Neural cell (in vitro differentiated cells): ENCODE measurements around the gene TREML1. TPM values are rescaled to one million over a fixed set of nuclear protein-coding genes. Genes with fewer than 3 reads are reported as not detected.

Experiments
- H2AFZ ChIP-seq: fragments of 200-600, 300-800 bp; sonication (generic), shearing (Covaris generic); 2 replicates; pipeline ENCODE4 v1.6.0; 2014; ENCODE audit warnings: low read depth, mild to moderate bottlenecking, antibody characterized with exemption, low read length, moderate library complexity
- H3F3A ChIP-seq: fragments of 200-600 bp; shearing (Covaris generic); 2 replicates; pipeline ENCODE4 v1.6.1; 2016; ENCODE audit warnings: mild to moderate bottlenecking, moderate library complexity, mixed read lengths, antibody characterized with exemption, low read length; ENCODE audit not compliant: insufficient read depth, poor library complexity, severe bottlenecking
- H3K27ac ChIP-seq: fragments of 200-600, 300-800 bp; sonication (generic), shearing (Covaris generic); 2 replicates; pipeline ENCODE4 v1.5.1; 2014; ENCODE audit warnings: mild to moderate bottlenecking, low read length, moderate library complexity
- H3K27me3 ChIP-seq: fragments of 300-800, 200-600 bp; sonication (generic), shearing (Covaris generic); 2 replicates; pipeline ENCODE4 v1.6.0; 2014; ENCODE audit warnings: mild to moderate bottlenecking, low read depth, low read length, moderate library complexity; ENCODE audit not compliant: insufficient read depth
- H3K36me3 ChIP-seq: fragments of 300-800, 200-600 bp; sonication (generic), shearing (Covaris generic); 2 replicates; pipeline ENCODE4 v1.5.1; 2014; ENCODE audit warnings: mild to moderate bottlenecking, antibody characterized with exemption, low read length, moderate library complexity; ENCODE audit not compliant: insufficient read depth
- H3K4me2 ChIP-seq: fragments of 300-800, 200-600 bp; sonication (generic), shearing (Covaris generic); 2 replicates; pipeline ENCODE4 v1.6.0; 2014; ENCODE audit warnings: mild to moderate bottlenecking, low read length
- H3K4me3 ChIP-seq: fragments of 300-800, 200-600 bp; sonication (generic), shearing (Covaris generic); 2 replicates; pipeline ENCODE4 v1.5.1; 2014; ENCODE audit warnings: mild to moderate bottlenecking, low read length, moderate library complexity
- H3K79me2 ChIP-seq: fragments of 200-600 bp; shearing (Covaris generic); replicated peaks from 2 replicates; pipeline ENCODE4 v1.6.0; 2014; ENCODE audit warnings: mild to moderate bottlenecking, low read length, moderate library complexity; ENCODE audit not compliant: insufficient read depth
- H3K9ac ChIP-seq: fragments of 300-800, 200-600 bp; sonication (generic), shearing (Covaris generic); 2 replicates; pipeline ENCODE4 v1.6.1; 2016; ENCODE audit warnings: mild to moderate bottlenecking, low read length, mixed read lengths
- H3K9me2 ChIP-seq: fragments of 200-600 bp; shearing (Covaris generic); 2 replicates; pipeline ENCODE4 v1.6.1; 2016; ENCODE audit warnings: mild to moderate bottlenecking, low read length, mixed read lengths; ENCODE audit not compliant: insufficient read depth
- H3K9me3 ChIP-seq: fragments of 200-600, 300-800 bp; sonication (generic), shearing (Covaris generic); 2 replicates; pipeline ENCODE4 v1.6.1; 2016; ENCODE audit warnings: mild to moderate bottlenecking, mixed run types, low read length, moderate library complexity, mixed read lengths
- H4K20me1 ChIP-seq: fragments of 200-600 bp; shearing (Covaris generic); 2 replicates; pipeline ENCODE4 v1.6.1; 2016; ENCODE audit warnings: mild to moderate bottlenecking, mixed run types; ENCODE audit not compliant: insufficient read depth
- EP300 ChIP-seq: fragments of 450-650 bp; conservative IDR thresholded peaks from 2 replicates; pipeline ENCODE4 v1.6.1; 2014; ENCODE audit warnings: antibody characterized with exemption, mild to moderate bottlenecking, moderate library complexity; ENCODE audit not compliant: poor library complexity, severe bottlenecking
- EZH2 ChIP-seq: fragments of 200-600, 300-800 bp; shearing (Covaris generic), sonication (generic); IDR thresholded peaks from 2 replicates; pipeline ENCODE4 v1.6.1; 2014; ENCODE audit warnings: antibody characterized with exemption, low read length, borderline replicate concordance, mild to moderate bottlenecking; ENCODE audit not compliant: insufficient read depth, poor library complexity, severe bottlenecking
- MXI1 ChIP-seq: fragments of 450-650 bp; conservative IDR thresholded peaks from 2 replicates; pipeline ENCODE4 v1.6.1; 2014; ENCODE audit warnings: antibody characterized with exemption, mild to moderate bottlenecking; ENCODE audit not compliant: poor library complexity, severe bottlenecking
- POLR2AphosphoS5 ChIP-seq: IDR thresholded peaks from 2 replicates; pipeline ENCODE4 v1.6.1; 2012
- RAD21 ChIP-seq: fragments of 450-650 bp; conservative IDR thresholded peaks from 2 replicates; pipeline ENCODE4 v1.6.1; 2014; ENCODE audit warnings: antibody characterized with exemption, mild to moderate bottlenecking, moderate library complexity
- SMC3 ChIP-seq: fragments of 450-650 bp; conservative IDR thresholded peaks from 2 replicates; pipeline ENCODE4 v1.6.1; 2014; ENCODE audit warnings: antibody characterized with exemption, mild to moderate bottlenecking, moderate library complexity; ENCODE audit not compliant: poor library complexity
- TAF1 ChIP-seq: IDR thresholded peaks from 2 replicates; pipeline ENCODE4 v1.6.1; 2012; ENCODE audit warnings: low read depth
- polyA plus RNA-seq: library from polyadenylated mRNA; depleted of rRNA; stranded (reverse); fragments of >200 nt; gene quantifications from 2 replicates; pipeline ENCODE4 v1.2.3, GENCODE V29; 2014
- TF ChIP-seq, protein P1 (sequence below): fragments of 450-650 bp; IDR thresholded peaks from 2 replicates; pipeline ENCODE4 v1.5.1; 2014; ENCODE audit warnings: antibody characterized with exemption, mild to moderate bottlenecking, moderate library complexity; ENCODE audit not compliant: poor library complexity, severe bottlenecking
- TF ChIP-seq, protein P2 (sequence below): IDR thresholded peaks from 2 replicates; pipeline ENCODE4 v1.6.1; 2012; ENCODE audit warnings: borderline replicate concordance

Gene TREML1
- polyA plus RNA-seq, 1 donor from 2014 or later, result not detected

GRCh38 chr6:41136911-41137310, 17.2 kb downstream of the TREML1 start:
- Histone ChIP-seq H3K9me3 (no peaks in the 10 kb centered on the region), H3K27ac (no peak overlapping the region), H2AFZ (no peak overlapping the region), H3K36me3 (no peaks in the 10 kb centered on the region), H3K9me2 (no peaks in the 10 kb centered on the region), H3K27me3 (no peaks in the 10 kb centered on the region), H3K4me2 (no peak overlapping the region), H4K20me1 (no peaks in the 10 kb centered on the region), H3K4me3 (no peak overlapping the region), H3K9ac (no peak overlapping the region), H3F3A (no peaks in the 10 kb centered on the region), H3K79me2 (no peaks in the 10 kb centered on the region)
- TF ChIP-seq, protein P1, sequence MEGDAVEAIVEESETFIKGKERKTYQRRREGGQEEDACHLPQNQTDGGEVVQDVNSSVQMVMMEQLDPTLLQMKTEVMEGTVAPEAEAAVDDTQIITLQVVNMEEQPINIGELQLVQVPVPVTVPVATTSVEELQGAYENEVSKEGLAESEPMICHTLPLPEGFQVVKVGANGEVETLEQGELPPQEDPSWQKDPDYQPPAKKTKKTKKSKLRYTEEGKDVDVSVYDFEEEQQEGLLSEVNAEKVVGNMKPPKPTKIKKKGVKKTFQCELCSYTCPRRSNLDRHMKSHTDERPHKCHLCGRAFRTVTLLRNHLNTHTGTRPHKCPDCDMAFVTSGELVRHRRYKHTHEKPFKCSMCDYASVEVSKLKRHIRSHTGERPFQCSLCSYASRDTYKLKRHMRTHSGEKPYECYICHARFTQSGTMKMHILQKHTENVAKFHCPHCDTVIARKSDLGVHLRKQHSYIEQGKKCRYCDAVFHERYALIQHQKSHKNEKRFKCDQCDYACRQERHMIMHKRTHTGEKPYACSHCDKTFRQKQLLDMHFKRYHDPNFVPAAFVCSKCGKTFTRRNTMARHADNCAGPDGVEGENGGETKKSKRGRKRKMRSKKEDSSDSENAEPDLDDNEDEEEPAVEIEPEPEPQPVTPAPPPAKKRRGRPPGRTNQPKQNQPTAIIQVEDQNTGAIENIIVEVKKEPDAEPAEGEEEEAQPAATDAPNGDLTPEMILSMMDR, result no peak
- TF ChIP-seq EZH2 (no peak), SMC3 (no peak), EP300 (no peak), TAF1 (no peak), RAD21 (no peak)

DNA sequence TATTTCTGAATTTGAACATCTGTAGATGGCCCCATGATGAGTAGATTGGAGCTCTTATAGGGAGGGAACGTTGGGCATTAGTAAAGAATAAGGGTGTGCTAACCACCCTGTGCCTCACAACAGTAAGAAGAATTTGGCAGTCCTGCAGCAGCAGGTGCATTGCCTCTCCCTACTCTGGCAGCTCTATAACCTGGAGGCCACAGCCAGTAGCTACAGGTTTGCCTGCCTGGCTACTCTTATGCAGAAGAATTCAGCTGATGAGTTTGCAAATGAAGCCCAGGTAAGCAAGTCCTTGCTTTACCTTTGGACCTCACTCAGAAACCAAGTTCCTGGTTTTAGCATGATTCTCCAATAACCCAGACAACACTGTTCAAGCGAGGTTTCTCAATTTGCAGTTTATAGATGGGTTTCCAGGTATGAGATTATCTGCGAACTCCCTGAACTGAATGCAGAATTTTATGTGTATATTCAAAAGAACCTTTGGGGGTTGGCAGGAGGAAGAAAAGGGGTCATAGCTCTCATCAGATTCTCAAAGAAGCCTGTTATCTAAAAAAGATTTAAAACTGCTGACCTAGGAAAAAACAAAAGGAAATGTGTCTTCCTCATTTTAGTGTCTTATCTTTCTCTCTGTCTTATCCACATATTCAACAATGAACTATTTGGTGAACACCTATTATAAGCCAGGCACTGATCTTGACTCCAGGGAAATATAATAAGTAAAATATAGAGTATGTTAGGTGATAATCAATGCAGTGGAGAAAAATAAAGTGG, 18.9 kb downstream of the TREML1 start:
- Histone ChIP-seq H3K27ac (no peak overlapping the region), H3F3A (no peaks in the 10 kb centered on the region), H3K79me2 (no peaks in the 10 kb centered on the region), H3K4me2 (no peak overlapping the region), H2AFZ (no peak overlapping the region), H3K27me3 (no peaks in the 10 kb centered on the region), H4K20me1 (no peaks in the 10 kb centered on the region), H3K4me3 (no peak overlapping the region), H3K9ac (no peak overlapping the region), H3K36me3 (no peaks in the 10 kb centered on the region), H3K9me2 (no peaks in the 10 kb centered on the region), H3K9me3 (no peaks in the 10 kb centered on the region)
- TF ChIP-seq SMC3 (no peak), MXI1 (no peak), EP300 (no peak), RAD21 (no peak), TAF1 (no peak), POLR2AphosphoS5 (no peak)
- TF ChIP-seq, protein P2, sequence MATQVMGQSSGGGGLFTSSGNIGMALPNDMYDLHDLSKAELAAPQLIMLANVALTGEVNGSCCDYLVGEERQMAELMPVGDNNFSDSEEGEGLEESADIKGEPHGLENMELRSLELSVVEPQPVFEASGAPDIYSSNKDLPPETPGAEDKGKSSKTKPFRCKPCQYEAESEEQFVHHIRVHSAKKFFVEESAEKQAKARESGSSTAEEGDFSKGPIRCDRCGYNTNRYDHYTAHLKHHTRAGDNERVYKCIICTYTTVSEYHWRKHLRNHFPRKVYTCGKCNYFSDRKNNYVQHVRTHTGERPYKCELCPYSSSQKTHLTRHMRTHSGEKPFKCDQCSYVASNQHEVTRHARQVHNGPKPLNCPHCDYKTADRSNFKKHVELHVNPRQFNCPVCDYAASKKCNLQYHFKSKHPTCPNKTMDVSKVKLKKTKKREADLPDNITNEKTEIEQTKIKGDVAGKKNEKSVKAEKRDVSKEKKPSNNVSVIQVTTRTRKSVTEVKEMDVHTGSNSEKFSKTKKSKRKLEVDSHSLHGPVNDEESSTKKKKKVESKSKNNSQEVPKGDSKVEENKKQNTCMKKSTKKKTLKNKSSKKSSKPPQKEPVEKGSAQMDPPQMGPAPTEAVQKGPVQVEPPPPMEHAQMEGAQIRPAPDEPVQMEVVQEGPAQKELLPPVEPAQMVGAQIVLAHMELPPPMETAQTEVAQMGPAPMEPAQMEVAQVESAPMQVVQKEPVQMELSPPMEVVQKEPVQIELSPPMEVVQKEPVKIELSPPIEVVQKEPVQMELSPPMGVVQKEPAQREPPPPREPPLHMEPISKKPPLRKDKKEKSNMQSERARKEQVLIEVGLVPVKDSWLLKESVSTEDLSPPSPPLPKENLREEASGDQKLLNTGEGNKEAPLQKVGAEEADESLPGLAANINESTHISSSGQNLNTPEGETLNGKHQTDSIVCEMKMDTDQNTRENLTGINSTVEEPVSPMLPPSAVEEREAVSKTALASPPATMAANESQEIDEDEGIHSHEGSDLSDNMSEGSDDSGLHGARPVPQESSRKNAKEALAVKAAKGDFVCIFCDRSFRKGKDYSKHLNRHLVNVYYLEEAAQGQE, result no peak
